Esophagus muscularis mucosa (tissue), 4 donors: ENCODE data around the gene GFI1. TPM values are rescaled to one million over a fixed set of nuclear protein-coding genes. Genes with fewer than 3 reads are reported as not detected.
A peak's percentile ranks its signal among the peaks of the same experiment; 100 is the strongest.

Experiments used
- DNase-seq: peaks from one replicate; pipeline ENCODE4 v3.0.0-alpha.2; 2017; ENCODE audit errors: extremely low spot score
- H3K27ac ChIP-seq, 4 donors: fragments of 200-600 bp; sonication (generic); replicated peaks in 1 of 4; 1 replicate in 3 of 4; 2 replicates in 1 of 4; pipeline ENCODE4 v1.5.1; 2016 to 2019; ENCODE audit warnings: mild to moderate bottlenecking in 1 of 4
- H3K27me3 ChIP-seq, 4 donors: fragments of 200-600 bp; sonication (generic); one replicate each; pipeline versions ENCODE4 v1.5.1 to v1.6.0; 2016 to 2019
- H3K36me3 ChIP-seq, 4 donors: fragments of 200-600 bp; sonication (generic); one replicate each; pipeline ENCODE4 v1.5.1; 2016 to 2019
- H3K4me1 ChIP-seq, 4 donors: fragments of 200-600 bp; sonication (generic); one replicate each; pipeline ENCODE4 v1.5.1; 2016 to 2019
- H3K4me3 ChIP-seq, 4 donors: fragments of 200-600 bp; sonication (generic); 1 replicate in 2 of 4; 2 replicates in 2 of 4; pipeline ENCODE4 v1.5.1; 2016 to 2019; ENCODE audit warnings: mild to moderate bottlenecking in 4 of 4, moderate library complexity in 1 of 4
- H3K9me3 ChIP-seq, 4 donors: fragments of 200-600 bp; sonication (generic); 1 replicate in 3 of 4; 2 replicates in 1 of 4; pipeline ENCODE4 v1.5.1; 2016 to 2019
- EP300 ChIP-seq: sonication (generic); formaldehyde crosslinking; IDR thresholded peaks from one replicate; pipeline ENCODE4 v1.6.1; 2017; ENCODE audit warnings: antibody characterized with exemption
- POLR2A ChIP-seq: fragments of 450-650 bp; IDR thresholded peaks from one replicate; pipeline ENCODE4 v1.6.1; 2017; ENCODE audit warnings: antibody characterized with exemption, moderate library complexity, mild to moderate bottlenecking, low read depth
- POLR2AphosphoS5 ChIP-seq, 2 donors: sonication (generic); formaldehyde crosslinking; IDR thresholded peaks; one replicate each; pipeline ENCODE4 v1.6.1; 2017; ENCODE audit warnings: antibody characterized with exemption in 2 of 2
- WGBS: methylation state at CpG from one replicate; pipeline ENCODE4 v1.1.5; 2018; 5-methylcytosine and 5-hydroxymethylcytosine counted together
- intact Hi-C: fragments of 100-400 bp; cut with DNase I; formaldehyde crosslinking; loops from one replicate; pipeline ENCODE4 v1.15.1; 2023
- total RNA-seq, 4 donors: library from RNA; depleted of rRNA; stranded (reverse); fragments of >200 nt; gene quantifications; one replicate each; pipeline versions ENCODE4 v1.1.0 to v1.2.1, GENCODE V29; 2016
- TF ChIP-seq, protein P1 (sequence below), 3 experiments: fragments of 200-600 bp in 2 of 3; fragments of 450-650 bp in 1 of 3; sonication (generic) in 2 of 3; IDR thresholded peaks; one replicate each; pipeline ENCODE4 v1.5.1; 2017 to 2019; ENCODE audit warnings: antibody characterized with exemption in 3 of 3, mild to moderate bottlenecking in 2 of 3, moderate library complexity in 1 of 3

Gene GFI1
- total RNA-seq, 4 donors from 2014 or later: 0.32 to 3.3 (median 0.81) TPM

- intact Hi-C loops: no loop called here
- no peaks in the 10 kb centered on the region for H3K36me3 ChIP-seq
- peaks cover 50 to 66% (median 64%) of the 10 kb centered on the region in 4 donors for H3K4me1 ChIP-seq
- no peaks in the 10 kb centered on the region for H3K9me3 ChIP-seq
- H3K27me3 ChIP-seq: peaks cover 20 to 87% (median 61%) of the 10 kb centered on the region in 4 donors
- H3K4me3 ChIP-seq: peak overlapping the region in 3 of 4 donors; percentile 48 to 57 (median 52)
- WGBS: 21% methylated on average over 10 of the region's 12 CpGs
- no peak for DNase-seq
- TF ChIP-seq, protein P1, sequence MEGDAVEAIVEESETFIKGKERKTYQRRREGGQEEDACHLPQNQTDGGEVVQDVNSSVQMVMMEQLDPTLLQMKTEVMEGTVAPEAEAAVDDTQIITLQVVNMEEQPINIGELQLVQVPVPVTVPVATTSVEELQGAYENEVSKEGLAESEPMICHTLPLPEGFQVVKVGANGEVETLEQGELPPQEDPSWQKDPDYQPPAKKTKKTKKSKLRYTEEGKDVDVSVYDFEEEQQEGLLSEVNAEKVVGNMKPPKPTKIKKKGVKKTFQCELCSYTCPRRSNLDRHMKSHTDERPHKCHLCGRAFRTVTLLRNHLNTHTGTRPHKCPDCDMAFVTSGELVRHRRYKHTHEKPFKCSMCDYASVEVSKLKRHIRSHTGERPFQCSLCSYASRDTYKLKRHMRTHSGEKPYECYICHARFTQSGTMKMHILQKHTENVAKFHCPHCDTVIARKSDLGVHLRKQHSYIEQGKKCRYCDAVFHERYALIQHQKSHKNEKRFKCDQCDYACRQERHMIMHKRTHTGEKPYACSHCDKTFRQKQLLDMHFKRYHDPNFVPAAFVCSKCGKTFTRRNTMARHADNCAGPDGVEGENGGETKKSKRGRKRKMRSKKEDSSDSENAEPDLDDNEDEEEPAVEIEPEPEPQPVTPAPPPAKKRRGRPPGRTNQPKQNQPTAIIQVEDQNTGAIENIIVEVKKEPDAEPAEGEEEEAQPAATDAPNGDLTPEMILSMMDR (IDR thresholded peaks at IDR 0.05): no peak
- TF ChIP-seq POLR2AphosphoS5 (IDR thresholded peaks at IDR 0.05) (no peak), EP300 (no peak), POLR2A (no peak)
- no peak overlapping the region for H3K27ac ChIP-seq
These were observed 5.2 kb downstream of the GFI1 start for GRCh38 chr1:92481599-92481925.

GRCh38 chr1:92480813-92481598, 5.7 kb downstream of the GFI1 start:
- intact Hi-C loops: no loop called here
- Histone ChIP-seq H3K9me3 (no peaks in the 10 kb centered on the region), H3K27ac (no peak overlapping the region), H3K27me3 (peaks cover 18 to 87% (median 55%) of the 10 kb centered on the region in 4 donors), H3K4me1 (peaks cover 47 to 60% (median 58%) of the 10 kb centered on the region in 4 donors), H3K36me3 (no peaks in the 10 kb centered on the region), H3K4me3 (peak overlapping the region; percentile 11 to 57 (median 42))
- WGBS: 48% methylated on average over 7 of the region's 65 CpGs
- TF ChIP-seq EP300 (no peak), POLR2AphosphoS5 (IDR thresholded peaks at IDR 0.05) (no peak), POLR2A (no peak)
- TF ChIP-seq, protein P1 (IDR thresholded peaks at IDR 0.05): no peak
- no peak for DNase-seq

- H3K4me3 ChIP-seq: peak overlapping the region; percentile 11 to 57 (median 42)
- no peak overlapping the region for H3K27ac ChIP-seq
- H3K36me3 ChIP-seq: no peaks in the 10 kb centered on the region
- no peaks in the 10 kb centered on the region for H3K9me3 ChIP-seq
- H3K27me3 ChIP-seq: peaks cover 11 to 85% (median 49%) of the 10 kb centered on the region in 4 donors
- 35% methylated on average over 35 of the region's 59 CpGs for WGBS
- intact Hi-C loops: no loop called here
- TF ChIP-seq, protein P1 (IDR thresholded peaks at IDR 0.05): no peak
- TF ChIP-seq EP300 (no peak), POLR2A (no peak), POLR2AphosphoS5 (IDR thresholded peaks at IDR 0.05) (no peak)
- peaks cover 40 to 53% (median 52%) of the 10 kb centered on the region in 4 donors for H3K4me1 ChIP-seq
- no peak for DNase-seq
These were observed 6.4 kb downstream of the GFI1 start for GRCh38 chr1:92480200-92480812.

DNA sequence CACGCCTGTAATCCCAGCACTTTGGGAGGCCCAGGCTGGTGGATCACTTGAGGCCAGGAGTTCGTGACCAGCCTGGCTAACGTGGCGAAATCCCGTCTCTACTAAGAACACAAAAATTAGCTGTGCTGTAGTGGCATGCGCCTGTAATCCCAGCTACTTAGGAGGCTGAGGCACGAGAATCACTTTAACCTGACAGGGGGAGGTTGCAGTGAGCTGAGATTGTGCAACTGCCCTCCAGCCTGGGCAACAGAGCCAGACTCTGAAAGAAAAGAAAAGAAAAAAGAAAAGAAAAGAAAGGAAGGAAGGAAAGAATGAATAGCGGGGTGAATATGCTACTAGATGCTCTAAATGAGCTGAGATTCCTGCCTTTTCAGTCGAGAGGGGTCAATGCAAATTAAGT, 7.1 kb downstream of the GFI1 start:
- no peaks in the 10 kb centered on the region for H3K36me3 ChIP-seq
- no peak overlapping the region for H3K4me3 ChIP-seq
- intact Hi-C loops: no loop called here
- peaks cover 8 to 78% (median 42%) of the 10 kb centered on the region in 4 donors for H3K27me3 ChIP-seq
- no peaks in the 10 kb centered on the region for H3K9me3 ChIP-seq
- TF ChIP-seq, protein P1 (IDR thresholded peaks at IDR 0.05): no peak
- TF ChIP-seq EP300 (no peak), POLR2A (no peak), POLR2AphosphoS5 (IDR thresholded peaks at IDR 0.05) (no peak)
- DNase-seq: no peak
- 93% methylated on average over 9 of the region's 9 CpGs for WGBS
- H3K27ac ChIP-seq: no peak overlapping the region
- H3K4me1 ChIP-seq: peaks cover 33 to 46% (median 44%) of the 10 kb centered on the region in 4 donors
